Fibroblast of the conjunctiva (primary cell): ENCODE results near the gene PRCC.
A peak's percentile ranks its signal among the peaks of the same experiment; 100 is the strongest.

Source experiments
- DNase-seq: peaks from one replicate; pipeline ENCODE4 v3.0.0-alpha.2; 2010; ENCODE audit warnings: low read depth

PRCC gene

DNA sequence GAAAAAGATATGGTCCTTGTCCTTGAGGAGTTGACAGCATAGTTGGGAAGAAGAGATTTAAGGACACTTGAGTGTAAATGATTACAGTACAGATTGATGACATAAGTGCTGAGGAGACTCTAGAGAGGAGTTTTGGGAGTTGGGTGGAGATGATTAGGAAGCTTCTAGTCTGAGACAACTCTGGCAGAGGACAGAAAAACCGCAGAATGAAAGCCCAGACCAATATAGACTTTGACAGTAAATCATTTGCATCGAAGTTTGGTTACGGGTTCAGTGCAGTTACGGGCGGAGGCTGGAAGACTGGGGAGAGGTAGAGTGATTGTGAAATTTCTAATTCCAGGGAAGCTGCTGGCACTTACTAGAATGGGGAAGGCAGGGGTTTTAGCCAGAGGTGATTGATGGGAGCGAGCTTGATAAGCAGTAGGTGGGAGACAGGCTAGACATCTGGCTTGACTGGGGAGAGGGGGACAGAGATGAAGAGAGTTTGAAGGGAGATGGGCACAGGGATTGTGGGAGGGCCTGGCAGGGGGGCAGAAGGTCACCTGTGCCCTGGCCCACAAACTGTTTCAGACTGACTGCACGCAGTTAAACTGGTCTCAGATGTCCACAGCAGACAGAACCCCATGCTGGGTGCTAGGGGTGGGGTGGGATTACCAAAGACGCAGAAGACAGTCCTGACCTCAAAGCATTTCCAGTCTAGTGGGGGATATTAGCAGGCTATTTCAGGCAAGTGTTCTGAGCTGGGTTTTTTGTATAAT lies 29.2 kb downstream of the PRCC start:
- no peak for DNase-seq

DNA sequence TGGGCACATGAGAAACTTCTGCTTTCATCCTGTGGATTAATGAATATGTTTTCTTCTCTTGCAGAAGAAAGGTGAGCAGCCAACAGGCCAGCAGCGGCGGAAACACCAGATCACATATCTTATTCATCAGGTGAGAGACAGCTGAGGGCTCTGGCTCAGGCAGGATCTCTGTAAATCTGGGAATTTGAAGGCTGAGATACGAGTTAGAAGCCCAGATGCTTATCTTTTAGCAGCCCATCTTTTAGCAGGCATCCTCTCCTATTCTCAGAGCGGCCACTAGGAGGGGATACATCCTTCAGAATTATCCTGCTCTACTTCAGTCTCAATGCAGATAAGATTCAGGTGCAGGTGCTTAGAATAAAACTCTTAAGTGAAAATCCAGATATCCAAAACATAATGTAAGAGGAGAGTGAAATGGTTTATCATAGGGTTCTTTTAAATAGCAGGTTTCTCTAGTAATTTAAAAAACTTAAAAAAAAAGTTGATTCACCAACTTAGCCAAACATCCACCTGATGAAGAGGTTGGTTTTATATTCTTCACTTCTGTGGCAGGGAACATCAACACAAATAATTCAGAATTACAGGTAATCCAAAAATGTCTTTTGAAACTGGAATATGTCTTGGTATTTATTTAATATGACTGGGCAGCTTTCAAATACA lies 30.0 kb downstream of the PRCC start:
- DNase-seq = no peak

DNA sequence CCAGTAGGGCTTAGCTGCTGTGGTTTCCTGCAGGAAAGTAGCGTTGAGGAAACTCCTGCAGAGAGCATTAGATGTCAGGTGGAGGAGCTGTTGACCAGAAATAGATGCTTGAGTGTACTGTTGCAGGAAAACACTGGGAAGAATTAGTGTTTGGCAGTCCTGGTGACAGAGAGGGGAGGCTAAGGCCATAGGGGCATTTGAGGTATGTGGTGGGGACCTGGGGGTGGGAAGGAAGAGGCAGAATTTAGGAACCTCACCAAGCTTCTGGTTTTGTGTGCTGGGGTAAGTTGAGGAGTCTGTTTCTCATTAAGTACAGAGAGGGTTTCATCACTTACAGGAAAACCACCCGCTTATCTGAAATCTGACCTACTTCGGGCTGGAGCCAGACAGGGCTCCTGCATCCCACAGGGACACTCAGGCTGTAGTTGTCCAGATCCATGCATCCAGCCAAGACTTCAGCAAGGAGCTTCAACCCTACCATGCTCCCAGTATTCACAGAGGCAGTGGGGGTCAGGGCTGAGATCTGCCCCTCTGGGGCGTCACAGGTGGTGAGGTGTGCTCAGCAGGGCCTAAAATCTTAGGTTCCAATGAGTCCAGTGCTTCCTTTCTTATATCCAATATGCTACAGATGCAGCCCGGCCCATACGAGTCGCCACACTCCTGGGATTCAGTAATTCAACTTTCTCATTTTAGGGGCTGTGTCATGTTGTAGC lies 34.2 kb downstream of the PRCC start:
- DNase-seq = peak; percentile 88

DNA sequence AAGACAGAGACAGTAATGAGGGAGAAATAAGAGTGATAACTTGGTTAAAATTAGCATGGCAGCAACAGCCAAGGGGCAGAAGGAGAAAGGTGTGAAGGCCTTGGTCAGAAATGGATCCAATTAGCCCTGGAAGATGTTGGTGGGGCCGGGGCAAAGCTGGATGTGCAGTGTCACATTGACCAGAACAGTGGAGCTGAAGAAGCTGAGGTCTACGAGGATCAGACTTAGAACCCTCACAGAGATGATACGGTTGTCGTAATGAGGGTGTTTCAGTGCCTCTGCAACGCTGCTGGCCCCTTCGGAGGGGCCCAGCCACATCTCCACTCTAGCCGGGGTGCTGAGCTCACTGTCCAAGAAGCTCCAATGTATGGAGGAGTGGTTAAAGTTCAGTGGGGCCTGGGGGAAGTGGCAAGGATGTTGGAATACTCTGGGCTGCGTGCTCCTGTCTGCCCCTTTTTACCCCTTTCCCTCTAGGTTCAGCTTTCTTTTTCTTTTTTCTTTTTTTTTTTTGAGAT lies 35.1 kb downstream of the PRCC start:
- DNase-seq = no peak

DNA sequence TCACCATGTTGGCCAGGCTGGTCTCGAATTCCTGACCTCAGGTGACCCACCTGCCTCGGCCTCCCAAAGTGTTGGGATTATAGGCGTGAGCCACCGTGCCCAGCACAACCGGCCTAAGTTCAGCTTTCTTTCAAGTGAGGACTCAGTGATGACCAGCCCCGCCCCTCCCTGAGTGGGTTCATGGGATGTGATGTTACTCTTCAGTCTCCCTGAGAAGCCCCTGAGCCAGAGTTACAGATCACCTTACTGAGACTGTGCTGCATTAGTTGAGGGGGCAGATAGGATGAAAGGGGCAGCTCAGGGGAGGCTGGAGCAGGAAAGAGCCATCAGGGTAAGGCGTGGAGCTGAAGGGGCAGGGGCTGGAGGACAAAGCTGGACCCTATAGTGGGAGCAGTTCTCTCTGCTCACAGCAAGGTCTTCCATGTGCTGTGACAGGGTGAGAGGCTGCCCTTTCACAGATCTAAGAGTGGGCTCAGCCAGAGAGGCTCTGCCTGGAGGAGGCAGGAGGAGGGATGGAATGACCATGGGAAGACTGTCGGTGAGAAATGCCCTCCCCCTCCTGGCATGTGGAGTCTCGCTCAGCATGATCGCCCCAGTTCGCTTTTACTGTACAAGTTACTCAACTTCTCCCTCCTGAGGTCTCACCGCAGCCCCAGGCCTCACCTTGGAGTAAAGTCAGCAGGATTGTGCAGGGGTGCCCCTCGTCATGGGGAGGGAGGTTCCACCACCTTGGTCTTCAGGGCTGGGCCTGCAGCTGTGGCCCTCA lies 35.9 kb downstream of the PRCC start:
- no peak for DNase-seq

DNA sequence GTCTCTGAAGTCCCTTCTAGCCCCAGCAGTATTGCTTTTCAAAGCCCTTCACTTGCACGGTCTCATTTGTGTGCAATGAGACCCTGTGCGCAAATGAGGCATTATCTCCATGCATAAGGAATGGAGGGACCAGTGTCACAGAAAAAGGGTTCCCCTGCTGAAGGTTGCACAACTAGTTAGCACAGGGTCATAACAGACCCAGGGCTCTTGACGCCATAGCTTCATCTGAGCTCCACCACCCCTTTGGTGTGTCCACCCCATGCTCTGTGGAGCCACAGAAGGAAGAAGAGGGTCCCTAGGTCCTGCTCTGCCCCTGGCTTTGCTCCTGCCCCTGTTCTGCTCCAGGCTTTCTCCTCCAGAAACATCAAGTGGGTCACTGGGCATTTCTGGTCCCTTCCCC lies 36.7 kb downstream of the PRCC start:
- DNase-seq = no peak

DNA sequence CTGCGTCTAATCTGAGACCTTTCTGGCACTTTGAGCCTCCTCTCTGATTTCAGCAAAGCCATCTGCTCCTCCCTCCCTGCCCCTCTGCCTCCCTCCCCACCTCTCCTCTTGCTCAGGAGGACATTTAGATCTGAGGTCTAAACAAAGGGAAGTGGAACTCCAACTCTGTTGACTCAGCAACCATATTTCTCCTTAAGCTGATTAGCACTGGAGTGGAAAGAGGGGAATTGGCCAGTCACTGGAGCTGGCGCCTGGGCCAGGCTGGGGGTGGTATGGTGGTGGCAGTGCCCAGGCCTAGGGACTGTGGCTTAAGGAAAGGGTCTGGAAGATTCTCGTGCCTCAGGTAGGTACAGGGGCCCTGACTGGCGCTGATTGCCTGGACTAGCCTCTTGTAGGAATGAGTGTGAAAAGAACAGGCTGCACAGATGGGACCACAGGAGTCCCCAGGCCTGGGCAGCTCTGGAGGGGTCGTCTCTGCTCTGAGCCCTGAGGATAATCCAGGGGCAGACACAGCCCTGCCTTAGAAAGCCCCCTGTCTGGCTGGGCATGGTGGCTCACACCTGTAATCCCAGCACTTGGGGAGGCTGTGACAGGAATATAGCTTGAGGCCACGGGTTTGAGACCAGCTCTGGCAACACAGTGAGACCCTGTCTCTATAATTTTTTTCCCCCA lies 37.4 kb downstream of the PRCC start:
- no peak for DNase-seq

DNA sequence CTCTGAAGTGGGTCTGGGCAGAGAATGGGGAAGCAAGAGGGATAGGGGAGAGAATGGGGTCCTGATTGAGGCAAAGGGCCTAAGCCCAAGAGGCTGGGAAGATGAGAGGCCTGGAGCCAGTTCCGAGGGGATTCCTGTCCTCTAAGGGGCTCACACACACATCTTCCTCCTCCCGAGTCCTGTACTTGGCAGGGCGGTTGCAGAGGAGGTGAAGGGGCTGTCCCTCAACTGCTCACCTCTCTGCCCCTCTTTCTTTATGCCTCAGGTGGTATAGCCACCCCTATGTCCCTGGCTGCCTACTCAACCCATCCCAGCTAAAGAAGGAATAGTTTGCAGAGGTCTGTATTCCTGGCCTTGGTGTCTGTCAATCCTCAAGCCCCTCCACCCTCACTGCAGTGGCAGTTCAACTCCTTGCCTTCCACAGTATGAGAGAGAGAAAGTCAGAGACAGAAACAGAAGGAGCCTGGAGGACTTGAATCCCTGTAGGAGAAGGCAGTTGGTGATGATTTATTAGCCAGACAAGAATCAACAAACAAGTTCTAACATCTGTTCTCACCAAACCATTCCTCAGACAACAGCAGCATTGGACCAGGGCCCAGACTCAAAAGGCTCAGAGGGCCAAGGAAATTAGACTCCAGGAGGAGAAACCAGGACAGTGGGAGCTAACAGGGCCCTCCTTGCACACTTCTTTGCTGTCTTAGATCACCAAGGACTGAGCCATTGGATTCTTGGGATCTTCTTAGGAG lies 38.6 kb downstream of the PRCC start:
- DNase-seq = peak; percentile 79

DNA sequence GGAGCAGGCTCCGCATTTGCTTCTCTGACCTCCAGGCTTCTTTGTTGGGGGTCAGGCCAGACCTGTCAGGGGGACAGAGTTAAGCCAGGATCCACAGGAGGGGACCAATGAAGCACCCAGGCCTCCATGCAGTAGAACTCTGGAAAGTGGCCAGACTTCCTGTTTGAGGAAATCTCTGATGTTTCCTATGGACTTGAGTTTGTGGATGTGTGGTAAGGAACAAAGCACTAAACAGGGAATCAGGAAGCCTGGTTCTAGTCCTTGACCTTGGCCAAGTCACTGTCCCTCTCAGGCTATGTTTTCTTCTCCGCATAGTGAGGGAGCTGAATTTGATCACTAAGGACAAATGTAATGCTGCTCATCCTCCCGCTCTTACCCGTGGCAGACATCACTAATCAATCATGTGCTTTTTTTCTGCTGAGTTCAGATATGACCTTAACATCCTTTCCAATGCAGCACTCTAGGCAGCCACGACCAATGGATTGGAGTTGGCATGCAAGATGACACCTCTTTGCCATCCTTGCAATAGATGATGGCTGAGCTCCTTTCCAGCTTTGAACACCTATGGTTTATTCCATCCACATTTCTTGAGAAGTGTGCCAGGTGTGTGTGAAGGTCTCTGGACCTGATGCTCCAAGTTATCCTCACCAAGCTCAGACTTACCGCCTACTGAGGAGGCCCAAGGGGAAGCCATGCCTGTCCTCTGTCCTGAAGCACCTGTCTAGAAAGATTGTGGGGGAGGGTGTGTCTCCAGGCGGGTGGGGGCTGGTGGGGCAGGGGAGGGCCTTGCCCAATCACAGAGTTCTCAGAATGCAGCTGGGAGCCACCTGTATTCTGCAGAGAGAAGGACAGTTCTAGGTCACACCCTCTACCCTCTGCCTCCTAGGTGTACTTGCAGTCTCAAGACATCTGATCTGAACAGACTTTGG lies 39.4 kb downstream of the PRCC start:
- no peak for DNase-seq

DNA sequence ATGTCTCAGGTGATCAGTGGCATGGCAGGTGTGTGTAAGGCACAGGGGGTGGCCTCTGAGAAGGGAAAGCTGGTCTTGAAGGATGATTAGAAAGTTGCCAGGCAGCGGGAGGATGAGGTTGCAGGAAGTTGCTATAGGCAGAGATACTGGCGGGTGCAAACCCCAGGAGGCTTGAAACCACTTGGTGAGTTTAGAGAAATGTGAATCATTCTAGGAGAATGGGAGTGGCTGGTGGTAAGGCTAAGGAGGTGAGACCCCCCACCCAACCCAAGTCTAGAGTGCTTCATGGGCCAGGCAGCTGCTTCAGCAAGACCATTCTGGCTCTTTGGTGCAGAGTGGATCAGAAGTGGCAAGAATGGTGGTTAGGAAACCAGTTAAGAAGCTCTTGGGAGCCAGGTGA lies 40.3 kb downstream of the PRCC start:
- no peak for DNase-seq

DNA sequence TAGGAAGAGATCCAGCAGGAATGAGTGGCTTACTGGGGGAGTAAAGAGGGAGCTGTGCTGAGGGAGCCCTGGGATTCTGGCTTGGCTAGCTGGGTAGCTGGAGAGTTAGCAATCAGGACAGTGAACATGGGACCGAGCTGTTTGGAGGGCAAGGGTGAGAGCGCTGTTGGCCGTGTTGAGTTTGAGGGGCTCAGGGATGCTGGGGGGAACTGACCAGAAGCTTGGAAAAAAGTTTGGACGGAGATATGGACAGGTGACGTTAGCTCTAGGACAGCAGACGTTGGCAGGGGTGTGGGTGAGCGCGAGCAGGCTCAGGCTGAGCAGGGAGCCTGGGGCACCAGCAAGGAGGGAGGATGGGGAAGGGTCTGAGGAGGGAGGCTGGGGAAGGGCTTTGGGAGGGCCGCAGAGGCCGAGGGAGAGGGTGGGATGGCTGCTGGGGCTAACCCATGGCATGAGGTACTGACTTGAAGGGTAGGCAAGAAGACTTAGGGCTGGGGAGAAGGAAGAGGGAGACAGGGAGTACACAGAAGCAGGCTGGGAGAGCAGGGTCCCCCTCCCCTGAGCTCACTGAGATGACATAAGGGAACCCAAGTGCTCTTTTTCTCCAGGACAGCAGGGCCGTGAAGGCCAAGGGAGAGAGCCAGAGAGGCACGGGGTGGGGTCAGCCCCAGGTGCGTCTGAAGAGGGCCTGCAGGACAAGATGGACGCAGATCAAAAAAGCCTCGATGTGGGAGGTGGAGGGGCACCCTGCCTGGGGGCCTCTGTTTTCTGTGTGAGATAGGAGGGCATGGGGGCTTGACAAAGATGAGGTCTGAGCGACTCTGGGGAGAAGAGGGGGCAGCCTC lies 41.1 kb downstream of the PRCC start:
- no peak for DNase-seq

DNA sequence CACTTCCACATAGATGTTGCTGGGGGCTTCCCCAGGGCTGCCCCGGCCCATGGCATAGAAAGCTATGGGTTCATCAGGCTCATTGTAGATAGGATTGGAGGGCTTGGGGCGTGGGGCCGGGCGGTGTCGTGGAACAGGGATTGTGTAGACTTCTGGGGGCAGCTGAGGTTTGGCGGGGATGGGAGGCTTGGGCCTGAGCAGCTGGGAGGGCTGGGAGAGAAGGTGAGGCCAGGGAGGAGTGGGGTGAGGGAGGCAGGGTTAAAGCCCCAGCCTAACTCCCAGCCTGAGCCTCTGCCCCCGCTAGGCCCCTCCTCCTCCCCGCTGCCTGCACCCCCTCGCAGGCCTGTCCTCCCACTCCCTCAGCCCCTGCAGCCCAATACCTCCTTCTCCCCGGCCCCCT lies 41.9 kb downstream of the PRCC start:
- DNase-seq = no peak

DNA sequence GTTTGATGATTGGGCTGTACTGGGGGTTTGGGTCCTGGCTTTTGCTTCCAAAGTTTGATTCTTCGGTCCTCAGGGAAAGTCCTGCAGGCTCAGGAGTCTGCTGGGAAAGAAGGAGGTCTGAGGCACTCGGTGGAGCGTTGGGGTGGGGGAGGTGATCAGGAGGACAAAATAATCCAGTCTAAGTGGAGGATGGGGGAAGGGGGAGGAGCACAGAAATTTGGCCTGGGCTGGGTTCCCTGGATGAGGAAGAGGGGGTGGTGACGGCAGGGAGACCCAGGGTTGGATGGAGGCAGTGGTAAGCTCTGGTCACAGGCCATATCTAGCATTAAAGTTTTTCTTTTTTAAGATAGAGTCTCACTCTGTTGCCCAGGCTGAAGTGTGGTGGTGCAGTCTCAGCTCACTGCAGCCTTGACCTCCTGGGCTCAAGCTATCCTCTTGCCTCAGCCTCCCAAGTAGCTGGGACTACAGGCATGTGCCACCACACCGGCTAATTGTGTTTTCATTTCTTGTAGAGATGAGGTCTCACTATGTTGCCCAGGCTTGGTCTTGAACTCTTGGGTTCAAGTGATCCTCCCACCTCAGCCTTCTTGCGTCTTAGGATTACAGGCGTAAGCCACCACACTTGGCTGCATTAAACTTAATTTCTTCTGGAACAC lies 42.5 kb downstream of the PRCC start:
- DNase-seq = no peak

DNA sequence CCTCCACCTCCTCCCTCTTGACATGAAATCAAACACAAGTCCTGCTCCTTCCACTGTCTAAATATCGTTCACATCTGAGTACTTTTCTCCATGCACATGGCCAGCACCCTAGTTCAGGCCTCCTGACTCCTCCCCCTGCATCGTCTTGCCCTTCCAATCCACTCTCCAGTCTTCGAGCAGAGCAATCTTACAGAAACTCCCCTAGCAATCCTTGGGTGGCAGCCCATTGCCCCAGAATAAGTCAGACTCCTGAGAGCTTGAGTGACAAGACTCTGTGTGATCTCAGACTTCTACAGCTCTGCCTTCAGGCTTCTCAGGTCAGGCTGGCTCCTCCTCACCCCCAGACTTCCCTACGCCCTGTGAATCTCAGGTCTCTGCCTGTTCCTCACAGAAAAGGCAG lies 43.8 kb downstream of the PRCC start:
- DNase-seq = no peak

DNA sequence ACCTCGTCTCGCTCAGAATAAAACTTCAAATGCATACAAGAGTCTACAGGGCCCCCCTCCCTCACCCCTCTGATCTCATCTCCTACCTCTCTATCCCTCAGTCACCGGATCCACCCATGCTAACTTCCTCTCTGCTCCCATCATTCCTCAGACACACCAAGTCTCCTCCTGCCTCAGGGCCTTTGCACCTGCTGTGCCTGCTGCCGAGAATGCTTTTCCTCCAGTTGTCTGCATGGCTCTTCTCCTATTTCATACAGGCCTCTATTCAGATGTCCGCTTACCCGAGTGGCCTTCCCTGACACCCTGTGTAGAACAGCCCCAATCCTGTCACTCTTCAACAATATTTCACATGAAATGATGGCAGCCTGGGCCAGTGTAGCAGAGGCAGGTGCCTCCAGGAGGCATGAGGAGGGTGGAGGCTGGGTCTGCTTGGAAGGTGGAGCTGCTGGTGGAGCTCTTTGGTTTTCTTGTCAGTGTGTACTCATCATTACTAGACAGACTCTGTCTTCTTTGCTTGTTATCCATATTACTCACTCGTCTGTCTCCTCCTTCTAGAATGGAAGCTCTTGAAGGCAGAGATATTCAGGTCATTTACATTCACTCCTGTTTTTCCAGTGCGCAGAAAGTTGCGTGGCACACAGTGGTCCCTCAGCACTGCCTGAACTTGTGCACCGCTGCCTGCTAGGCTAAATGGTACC lies 45.1 kb downstream of the PRCC start:
- DNase-seq = no peak

DNA sequence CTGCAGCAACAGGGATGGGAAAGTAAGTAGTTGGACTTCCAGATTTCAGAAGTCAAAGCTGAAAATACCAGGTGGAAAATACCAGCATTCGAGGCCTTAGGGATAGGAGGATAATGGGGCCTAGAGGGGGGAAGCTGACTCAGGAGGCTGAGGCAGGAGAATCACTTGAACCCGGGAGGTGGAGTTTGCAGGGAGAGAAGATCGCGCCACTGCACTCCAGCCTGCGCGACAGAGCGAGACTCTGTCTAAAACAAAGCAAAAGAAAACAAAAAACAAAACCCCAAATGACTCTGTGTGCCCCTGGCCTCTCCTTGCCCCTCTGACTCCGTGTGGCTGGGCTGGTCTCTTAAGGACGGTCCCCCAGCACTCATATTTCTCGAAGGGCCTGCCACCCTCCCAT lies 46.0 kb downstream of the PRCC start:
- no peak for DNase-seq

DNA sequence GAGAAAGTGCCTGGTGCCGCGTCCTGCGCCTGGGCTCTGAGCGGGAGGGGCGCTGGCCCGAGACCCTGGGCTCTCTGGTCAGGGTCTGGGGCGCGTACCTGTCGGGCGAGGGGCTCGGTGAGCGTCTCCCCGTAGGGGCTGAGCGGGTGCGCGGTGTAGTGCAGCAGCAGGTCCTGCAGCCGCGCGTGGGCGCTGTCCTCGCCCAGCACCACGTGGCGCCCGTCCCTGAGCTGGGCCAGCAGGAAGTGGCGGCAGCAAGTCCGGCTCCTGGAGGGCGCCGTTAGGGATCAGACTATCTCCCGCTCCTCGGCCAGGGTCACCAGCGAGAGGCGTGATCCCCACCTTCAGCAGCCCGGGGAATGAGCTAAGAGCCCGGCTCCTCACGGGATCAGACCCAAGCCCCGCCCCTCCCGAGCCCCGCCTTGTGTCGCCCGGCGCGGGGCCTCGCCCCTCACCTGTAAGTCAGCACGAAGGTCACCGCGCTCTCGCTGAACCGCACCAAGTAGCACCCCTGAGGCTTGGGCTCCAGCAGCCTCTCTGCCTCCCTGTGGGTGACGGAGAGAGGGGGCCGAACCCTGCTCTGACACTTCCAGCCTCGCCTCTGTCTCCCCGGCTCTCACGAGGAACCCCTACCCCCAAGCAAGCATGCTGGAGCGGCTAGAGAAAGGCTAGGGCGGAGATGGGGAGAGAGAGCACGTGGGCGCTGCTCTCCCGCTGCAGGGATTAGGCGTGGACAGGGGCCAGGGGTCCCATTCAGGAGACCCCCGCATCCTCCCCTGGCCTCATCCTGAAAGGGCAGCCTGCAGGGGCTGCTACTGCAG lies 46.6 kb downstream of the PRCC start:
- DNase-seq = no peak
